GM19468 (cell line): ENCODE data around the gene ATP8B1.
A peak's percentile ranks its signal among the peaks of the same experiment; 100 is the strongest.
"Not testable (repeated sequence)": the region's sequence is repeated elsewhere in the genome, so short reads cannot be mapped to it uniquely, and the experiment has no call there.

Experiments
- ATAC-seq: cut with Tn5 transposase; IDR thresholded peaks from one replicate; pipeline ENCODE4 v1.9.1; 2021; ENCODE audit warnings: mild to moderate bottlenecking, moderate library complexity, moderate number of reproducible peaks; ENCODE audit not compliant: unreplicated experiment; ENCODE audit errors: extremely low read depth

ATP8B1 gene

GRCh38 chr18:57683470-57683869 is 119.6 kb downstream of the ATP8B1 start:
- ATAC-seq, result no peak

- ATAC-seq, result no peak
These were observed 125.6 kb downstream of the ATP8B1 start for GRCh38 chr18:57677262-57678211.

GRCh38 chr18:57674891-57675290 is 128.2 kb downstream of the ATP8B1 start:
- ATAC-seq, result no peak

- ATAC-seq, result no peak
These were observed 133.1 kb downstream of the ATP8B1 start for GRCh38 chr18:57670046-57670445.

GRCh38 chr18:57668021-57668420 is 135.1 kb downstream of the ATP8B1 start:
- no peak for ATAC-seq

GRCh38 chr18:57666818-57667497 is 136.2 kb downstream of the ATP8B1 start:
- no peak for ATAC-seq

- no peak for ATAC-seq
These were observed 138.4 kb downstream of the ATP8B1 start for GRCh38 chr18:57664568-57665165.

- ATAC-seq, result no peak
These were observed 142.2 kb downstream of the ATP8B1 start for GRCh38 chr18:57660961-57661360.

- no peak for ATAC-seq
These were observed 143.5 kb downstream of the ATP8B1 start for GRCh38 chr18:57659460-57660102.

GRCh38 chr18:57657542-57657941 is 145.6 kb downstream of the ATP8B1 start:
- ATAC-seq, result no peak

- ATAC-seq, result no peak
These were observed 147.4 kb downstream of the ATP8B1 start for GRCh38 chr18:57655740-57656139.

GRCh38 chr18:57651914-57652313 is 151.2 kb downstream of the ATP8B1 start:
- no peak for ATAC-seq

GRCh38 chr18:57649556-57650500 is 153.3 kb downstream of the ATP8B1 start:
- ATAC-seq, result peak; percentile 88

GRCh38 chr18:57648414-57648813 is 154.7 kb downstream of the ATP8B1 start:
- ATAC-seq, result no peak

- no peak for ATAC-seq
These were observed 158.6 kb downstream of the ATP8B1 start for GRCh38 chr18:57644540-57644939.

GRCh38 chr18:57643726-57644125 is 159.4 kb downstream of the ATP8B1 start:
- not testable (repeated sequence) for ATAC-seq

GRCh38 chr18:57642462-57642861 is 160.7 kb downstream of the ATP8B1 start:
- not testable (repeated sequence) for ATAC-seq

- ATAC-seq, result no peak
These were observed 162.4 kb downstream of the ATP8B1 start for GRCh38 chr18:57640749-57641148.

- ATAC-seq, result no peak
These were observed 162.9 kb downstream of the ATP8B1 start for GRCh38 chr18:57640236-57640635.
